OCI-LY1 (cell line): ENCODE results near the gene NALCN.

Experiments used
- H2AFZ ChIP-seq: fragments of 200-600 bp; sonication (generic), shearing (Covaris generic); 2 replicates; pipeline ENCODE4 v1.6.0; 2014; ENCODE audit warnings: antibody characterized with exemption, mild to moderate bottlenecking, low read length
- H3F3A ChIP-seq: fragments of 200-600 bp; sonication (generic), shearing (Covaris generic); 2 replicates; pipeline ENCODE4 v1.6.0; 2014; ENCODE audit warnings: mild to moderate bottlenecking, antibody characterized with exemption, low read length, moderate library complexity; ENCODE audit not compliant: insufficient read depth
- H3K27ac ChIP-seq: fragments of 200-600 bp; sonication (generic); 2 replicates; pipeline ENCODE4 v1.5.1; 2014; ENCODE audit warnings: low read length, mixed run types, mild to moderate bottlenecking, low read depth; ENCODE audit not compliant: poor library complexity, severe bottlenecking
- H3K27me3 ChIP-seq: fragments of 200-600 bp; sonication (generic); 2 replicates; pipeline ENCODE4 v1.6.0; 2014; ENCODE audit warnings: antibody characterized with exemption, mild to moderate bottlenecking, low read length, moderate library complexity; ENCODE audit not compliant: insufficient read depth
- H3K36me3 ChIP-seq: fragments of 200-600 bp; sonication (generic); 2 replicates; pipeline ENCODE4 v1.6.1; 2014; ENCODE audit warnings: mild to moderate bottlenecking, antibody characterized with exemption, low read length, moderate library complexity, mixed read lengths; ENCODE audit not compliant: insufficient read depth
- H3K4me1 ChIP-seq: fragments of 200-600 bp; sonication (generic); 2 replicates; pipeline ENCODE4 v1.5.1; 2014; ENCODE audit warnings: mild to moderate bottlenecking, low read length, moderate library complexity; ENCODE audit not compliant: insufficient read depth, severe bottlenecking
- H3K4me2 ChIP-seq: fragments of 200-600 bp; sonication (generic), shearing (Covaris generic); 2 replicates; pipeline ENCODE4 v1.6.1; 2014; ENCODE audit warnings: low read length
- H3K4me3 ChIP-seq: fragments of 200-600 bp; sonication (generic); 2 replicates; pipeline ENCODE4 v1.5.1; 2014; ENCODE audit warnings: low read length, low read depth, mild to moderate bottlenecking, mixed read lengths; ENCODE audit not compliant: poor library complexity, severe bottlenecking
- H3K79me2 ChIP-seq: fragments of 200-600 bp; shearing (Covaris generic); 2 replicates; pipeline ENCODE4 v1.6.1; 2016; ENCODE audit warnings: mixed run types, low read length, mixed read lengths; ENCODE audit not compliant: insufficient read depth
- H3K9ac ChIP-seq: fragments of 200-600 bp; sonication (generic), shearing (Covaris generic); 2 replicates; pipeline ENCODE4 v1.6.1; 2014; ENCODE audit warnings: mild to moderate bottlenecking, low read length, mixed read lengths
- H3K9me2 ChIP-seq: fragments of 200-600 bp; sonication (generic), shearing (Covaris generic); 2 replicates; pipeline ENCODE4 v1.6.1; 2014; ENCODE audit warnings: low read depth, mild to moderate bottlenecking, low read length, mixed read lengths
- H3K9me3 ChIP-seq: fragments of 200-600 bp; shearing (Covaris generic); 2 replicates; pipeline ENCODE4 v1.6.1; 2014; ENCODE audit warnings: low read length, mixed read lengths
- H4K20me1 ChIP-seq: fragments of 200-600 bp; sonication (generic), shearing (Covaris generic); 2 replicates; pipeline ENCODE4 v1.6.0; 2016; ENCODE audit warnings: mild to moderate bottlenecking, low read length; ENCODE audit not compliant: insufficient read depth
- EZH2 ChIP-seq: fragments of 200-600 bp; sonication (generic), shearing (Covaris generic); IDR thresholded peaks from 2 replicates; pipeline ENCODE4 v1.8.0; 2017; ENCODE audit warnings: borderline replicate concordance, mixed run types, mild to moderate bottlenecking, antibody characterized with exemption, low read length, moderate library complexity, mixed read lengths
- TF ChIP-seq, protein P1 (sequence below): fragments of 200-600 bp; sonication (generic), shearing (Covaris generic); IDR thresholded peaks from 2 replicates; pipeline ENCODE4 v1.5.1; 2017; ENCODE audit warnings: mild to moderate bottlenecking, antibody characterized with exemption, low read length, moderate library complexity, mixed read lengths

The NALCN gene

GRCh38 chr13:101059793-101060192 lies 356.5 kb downstream of the NALCN start:
- H3K36me3 ChIP-seq = no peaks in the 10 kb centered on the region
- TF ChIP-seq, protein P1, sequence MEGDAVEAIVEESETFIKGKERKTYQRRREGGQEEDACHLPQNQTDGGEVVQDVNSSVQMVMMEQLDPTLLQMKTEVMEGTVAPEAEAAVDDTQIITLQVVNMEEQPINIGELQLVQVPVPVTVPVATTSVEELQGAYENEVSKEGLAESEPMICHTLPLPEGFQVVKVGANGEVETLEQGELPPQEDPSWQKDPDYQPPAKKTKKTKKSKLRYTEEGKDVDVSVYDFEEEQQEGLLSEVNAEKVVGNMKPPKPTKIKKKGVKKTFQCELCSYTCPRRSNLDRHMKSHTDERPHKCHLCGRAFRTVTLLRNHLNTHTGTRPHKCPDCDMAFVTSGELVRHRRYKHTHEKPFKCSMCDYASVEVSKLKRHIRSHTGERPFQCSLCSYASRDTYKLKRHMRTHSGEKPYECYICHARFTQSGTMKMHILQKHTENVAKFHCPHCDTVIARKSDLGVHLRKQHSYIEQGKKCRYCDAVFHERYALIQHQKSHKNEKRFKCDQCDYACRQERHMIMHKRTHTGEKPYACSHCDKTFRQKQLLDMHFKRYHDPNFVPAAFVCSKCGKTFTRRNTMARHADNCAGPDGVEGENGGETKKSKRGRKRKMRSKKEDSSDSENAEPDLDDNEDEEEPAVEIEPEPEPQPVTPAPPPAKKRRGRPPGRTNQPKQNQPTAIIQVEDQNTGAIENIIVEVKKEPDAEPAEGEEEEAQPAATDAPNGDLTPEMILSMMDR = no peak
- TF ChIP-seq EZH2 = no peak
- H2AFZ ChIP-seq = no peak overlapping the region
- H3K27me3 ChIP-seq = no peaks in the 10 kb centered on the region
- no peak overlapping the region for H3K4me2 ChIP-seq
- no peak overlapping the region for H3K4me3 ChIP-seq
- no peaks in the 10 kb centered on the region for H3K79me2 ChIP-seq
- H3K4me1 ChIP-seq = no peaks in the 10 kb centered on the region
- no peak overlapping the region for H3K27ac ChIP-seq
- no peaks in the 10 kb centered on the region for H4K20me1 ChIP-seq
- H3K9me3 ChIP-seq = no peaks in the 10 kb centered on the region
- no peak overlapping the region for H3K9ac ChIP-seq
- H3F3A ChIP-seq = no peaks in the 10 kb centered on the region
- no peaks in the 10 kb centered on the region for H3K9me2 ChIP-seq

GRCh38 chr13:101058841-101059240 lies 357.5 kb downstream of the NALCN start:
- Histone ChIP-seq H3F3A (no peaks in the 10 kb centered on the region), H3K9ac (no peak overlapping the region), H3K9me2 (no peaks in the 10 kb centered on the region), H2AFZ (no peak overlapping the region), H3K4me2 (no peak overlapping the region), H3K27ac (no peak overlapping the region), H3K36me3 (no peaks in the 10 kb centered on the region), H4K20me1 (no peaks in the 10 kb centered on the region), H3K4me1 (no peaks in the 10 kb centered on the region), H3K4me3 (no peak overlapping the region), H3K27me3 (no peaks in the 10 kb centered on the region), H3K9me3 (no peaks in the 10 kb centered on the region), H3K79me2 (no peaks in the 10 kb centered on the region)
- TF ChIP-seq, protein P1 = no peak
- TF ChIP-seq EZH2 = no peak

DNA sequence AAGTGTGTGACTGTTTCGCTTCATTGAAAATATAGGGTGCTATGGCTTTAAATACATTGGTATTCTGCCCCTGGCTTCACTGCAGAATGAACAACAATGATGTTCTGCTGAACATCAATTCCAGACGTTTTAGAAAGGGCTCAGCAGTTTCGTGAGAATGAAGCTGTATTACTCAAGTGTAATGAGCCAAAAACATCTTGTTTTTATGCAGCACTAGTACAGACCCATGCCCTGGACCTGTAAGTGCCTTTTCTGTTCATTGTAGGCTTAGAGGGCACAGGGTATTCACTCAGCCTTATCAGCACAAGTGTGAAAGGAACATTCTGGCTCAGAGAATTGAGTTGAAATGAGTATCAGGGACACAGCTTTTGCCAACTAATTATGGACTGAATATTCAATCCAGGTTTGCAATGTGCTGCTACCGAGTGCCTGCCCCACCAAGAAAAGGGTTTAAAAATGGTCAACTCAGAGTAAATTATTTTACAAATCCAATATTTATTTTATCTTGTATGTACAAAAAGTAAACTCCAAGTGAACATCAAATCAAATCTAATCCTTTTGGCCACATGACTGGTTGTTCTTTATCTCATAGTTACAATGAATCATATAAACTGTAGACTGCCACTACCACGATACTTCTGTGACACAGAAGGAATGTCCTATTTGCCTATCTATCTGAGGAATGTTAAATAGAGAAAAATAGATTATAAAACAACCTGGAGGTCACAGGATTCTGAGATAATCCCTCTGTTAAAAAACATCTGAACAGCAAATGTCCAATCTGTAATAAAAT lies 362.8 kb downstream of the NALCN start:
- Histone ChIP-seq H3K27ac (no peak overlapping the region), H3K4me2 (no peak overlapping the region), H3K36me3 (no peaks in the 10 kb centered on the region), H3F3A (no peaks in the 10 kb centered on the region), H3K4me1 (no peaks in the 10 kb centered on the region), H4K20me1 (no peaks in the 10 kb centered on the region), H3K4me3 (no peak overlapping the region), H3K27me3 (no peaks in the 10 kb centered on the region), H3K9ac (no peak overlapping the region), H2AFZ (no peak overlapping the region), H3K9me3 (no peaks in the 10 kb centered on the region), H3K79me2 (no peaks in the 10 kb centered on the region), H3K9me2 (no peaks in the 10 kb centered on the region)
- no peak for TF ChIP-seq EZH2

- Histone ChIP-seq H3K27ac (no peak overlapping the region), H3K4me1 (no peaks in the 10 kb centered on the region), H3K4me2 (no peak overlapping the region), H3K27me3 (no peaks in the 10 kb centered on the region), H3K36me3 (no peaks in the 10 kb centered on the region), H3F3A (no peaks in the 10 kb centered on the region), H3K9me2 (no peaks in the 10 kb centered on the region), H4K20me1 (no peaks in the 10 kb centered on the region), H2AFZ (no peak overlapping the region), H3K9me3 (no peaks in the 10 kb centered on the region), H3K4me3 (no peak overlapping the region), H3K79me2 (no peaks in the 10 kb centered on the region), H3K9ac (no peak overlapping the region)
- TF ChIP-seq EZH2 = no peak
- TF ChIP-seq, protein P1 = no peak
Measured at GRCh38 chr13:101049166-101049850, 367.0 kb downstream of the NALCN start.
